Epithelial cell of proximal tubule (primary cell): Measurements from ENCODE around the gene LDLRAD4. TPM values are rescaled to one million over a fixed set of nuclear protein-coding genes. Genes with fewer than 3 reads are reported as not detected.

Experiments used
- DNase-seq: peaks from one replicate; pipeline ENCODE4 v3.0.0-alpha.2; 2011; ENCODE audit warnings: low read depth
- H3K4me3 ChIP-seq: 2 replicates; pipeline ENCODE4 v1.5.1; 2011; ENCODE audit warnings: low read depth, mild to moderate bottlenecking, low read length
- CTCF ChIP-seq: conservative IDR thresholded peaks from 2 replicates; pipeline ENCODE4 v1.5.1; 2012; ENCODE audit warnings: low read depth, mild to moderate bottlenecking, low read length
- total RNA-seq: library from RNA; depleted of rRNA; stranded (reverse); fragments of >200 nt; gene quantifications from 2 replicates; pipeline ENCODE4 v1.2.3, GENCODE V29; 2015

The LDLRAD4 gene
- total RNA-seq, 1 donor from 2014 or later, result under 0.01 TPM

DNA sequence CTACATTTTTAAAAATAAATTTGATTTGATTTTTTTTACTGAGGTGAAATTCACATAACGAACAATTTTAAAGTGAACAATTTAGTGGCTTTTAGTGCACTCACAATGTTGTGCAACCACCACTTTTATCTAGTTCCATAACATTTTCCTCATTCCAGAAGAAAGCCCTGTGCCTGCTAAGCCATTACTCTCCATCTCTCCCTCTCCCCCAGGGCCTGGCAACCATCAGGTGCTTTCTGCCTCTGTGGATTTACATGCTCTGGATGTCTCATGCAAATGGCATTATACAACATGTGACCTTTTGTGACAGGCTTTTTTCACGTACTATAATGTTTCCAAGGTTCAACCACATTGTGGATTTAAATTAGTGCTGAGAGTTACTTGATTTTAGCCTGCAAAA lies 19.9 kb upstream of the LDLRAD4 start:
- TF ChIP-seq CTCF, result no peak
- no peak overlapping the region for H3K4me3 ChIP-seq
- DNase-seq, result no peak

DNA sequence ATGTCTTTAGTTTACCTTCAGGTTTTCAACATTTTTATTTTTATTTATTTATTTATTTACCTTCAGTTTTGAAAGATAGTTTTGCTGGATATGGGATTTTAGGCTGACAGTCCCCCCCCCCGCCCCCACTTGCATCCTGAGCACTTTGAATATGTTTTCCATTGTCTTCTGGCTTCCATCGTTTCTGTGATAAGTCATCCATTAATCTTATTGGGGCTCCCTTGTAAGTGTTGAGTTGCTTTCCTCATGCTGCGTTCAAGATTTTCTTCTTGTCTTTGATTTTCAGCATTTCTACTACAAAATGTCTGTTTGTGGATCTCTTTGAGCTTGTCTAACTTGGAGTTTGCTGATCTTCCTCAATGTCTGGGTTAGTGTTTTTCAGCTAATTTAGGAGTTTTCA lies 19.4 kb upstream of the LDLRAD4 start:
- no peak for DNase-seq
- no peak overlapping the region for H3K4me3 ChIP-seq
- TF ChIP-seq CTCF, result no peak

GRCh38 chr18:13201292-13201691 lies 17.3 kb upstream of the LDLRAD4 start:
- DNase-seq, result no peak
- no peak overlapping the region for H3K4me3 ChIP-seq
- no peak for TF ChIP-seq CTCF

DNA sequence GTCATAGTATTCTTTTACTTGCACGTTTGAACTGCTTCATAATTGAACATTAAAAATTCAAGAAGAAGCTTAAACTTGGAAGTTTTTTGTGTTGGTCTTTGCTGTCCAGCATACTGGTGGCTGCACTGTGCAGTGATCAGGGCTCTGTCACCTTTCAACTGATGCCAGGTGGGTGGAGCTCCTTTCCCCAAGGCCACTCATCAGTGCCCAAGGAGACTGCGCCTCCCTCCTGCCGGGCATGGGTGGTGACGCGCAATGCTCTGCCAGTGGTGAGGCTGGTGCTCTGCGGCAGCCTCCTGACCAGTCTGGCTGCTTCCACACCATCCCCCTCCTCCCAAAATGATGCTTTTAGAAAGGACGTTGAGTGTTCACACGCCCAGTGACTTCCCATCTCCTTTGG lies 16.0 kb upstream of the LDLRAD4 start:
- no peak overlapping the region for H3K4me3 ChIP-seq
- TF ChIP-seq CTCF, result no peak
- no peak for DNase-seq

- no peak overlapping the region for H3K4me3 ChIP-seq
- no peak for DNase-seq
- TF ChIP-seq CTCF, result no peak
These were observed 12.3 kb upstream of the LDLRAD4 start for GRCh38 chr18:13206301-13206700.

DNA sequence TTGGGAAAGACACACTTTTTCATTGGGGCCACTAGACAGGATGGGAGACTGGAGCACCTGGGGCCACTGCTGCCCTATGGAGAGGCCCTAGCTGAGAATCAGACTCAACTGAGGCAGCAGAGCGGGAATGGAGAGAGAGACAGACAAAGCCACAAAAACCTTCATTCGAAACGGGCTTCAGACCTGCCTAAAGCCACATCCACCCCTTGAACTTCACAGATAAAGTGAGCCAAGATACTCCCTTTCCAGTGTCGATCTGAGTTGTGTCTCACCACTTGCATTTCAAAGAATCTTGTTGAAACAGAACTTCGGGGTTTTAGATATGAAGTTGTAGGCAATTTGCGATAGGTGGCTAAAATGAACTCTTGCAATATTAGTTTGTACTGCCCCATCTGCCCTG lies 11.3 kb upstream of the LDLRAD4 start:
- DNase-seq, result no peak
- TF ChIP-seq CTCF, result no peak
- H3K4me3 ChIP-seq, result no peak overlapping the region

GRCh38 chr18:13211534-13211933 lies 7.0 kb upstream of the LDLRAD4 start:
- DNase-seq, result no peak
- TF ChIP-seq CTCF, result no peak

More at GRCh38 chr18:13211534-13211933, 7.0 kb upstream of the LDLRAD4 start:
- H3K4me3 ChIP-seq, result no peak overlapping the region
